Fibroblast of gingiva (primary cell): Measurements from ENCODE around the gene SLC7A8.

ENCODE experiments used
- DNase-seq: peaks from one replicate; pipeline ENCODE4 v3.0.0-alpha.2; 2011; ENCODE audit warnings: low read depth

The SLC7A8 gene

DNA sequence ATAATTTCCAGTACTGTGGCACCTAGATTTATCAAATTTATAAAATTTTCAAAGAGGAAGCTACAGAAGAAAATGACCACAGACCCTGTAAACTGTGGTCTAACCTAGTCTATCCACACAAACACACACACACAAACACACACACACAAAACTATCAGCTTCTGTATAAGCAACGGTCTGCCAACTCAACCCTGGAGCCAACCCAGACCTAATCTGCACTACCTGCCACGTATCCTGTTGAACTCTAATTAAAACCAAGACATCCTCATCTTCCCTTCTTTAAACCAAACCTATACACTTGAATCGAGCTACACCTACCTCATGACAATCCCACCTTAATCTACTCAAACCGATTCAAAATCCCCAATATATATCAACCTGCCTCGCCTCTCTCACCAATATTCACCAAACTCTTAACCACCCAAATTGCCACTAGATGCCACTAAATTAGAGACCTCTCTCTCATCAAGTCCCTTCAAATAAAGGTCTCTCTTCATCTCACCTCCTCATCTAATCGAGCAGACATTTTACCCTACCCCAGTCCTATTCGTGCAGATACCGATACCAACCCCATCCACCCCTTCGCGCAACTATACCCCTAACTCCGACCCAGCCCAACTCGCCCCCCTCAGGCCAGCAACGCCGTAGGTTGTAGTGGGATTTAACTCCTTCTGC, 89.3 kb downstream of the SLC7A8 start:
- no peak for DNase-seq

DNA sequence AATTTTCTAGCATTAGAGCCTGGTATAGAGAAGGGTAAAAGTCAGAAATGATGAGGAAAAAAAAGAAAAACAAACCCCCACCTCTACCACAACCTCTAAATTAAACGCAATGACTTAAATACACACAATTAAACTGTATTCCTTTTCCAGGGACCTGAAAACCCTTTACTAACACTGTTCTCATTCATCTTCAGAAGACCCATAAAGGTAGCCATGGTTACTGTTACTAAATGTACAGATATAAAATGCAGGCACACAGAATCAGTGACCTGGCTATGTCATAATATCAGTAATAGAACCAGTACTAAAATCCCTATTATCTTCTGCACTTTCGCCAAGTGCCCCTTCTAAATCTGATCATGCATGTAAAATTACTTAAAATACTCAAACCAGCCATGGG, 89.9 kb downstream of the SLC7A8 start:
- no peak for DNase-seq

DNA sequence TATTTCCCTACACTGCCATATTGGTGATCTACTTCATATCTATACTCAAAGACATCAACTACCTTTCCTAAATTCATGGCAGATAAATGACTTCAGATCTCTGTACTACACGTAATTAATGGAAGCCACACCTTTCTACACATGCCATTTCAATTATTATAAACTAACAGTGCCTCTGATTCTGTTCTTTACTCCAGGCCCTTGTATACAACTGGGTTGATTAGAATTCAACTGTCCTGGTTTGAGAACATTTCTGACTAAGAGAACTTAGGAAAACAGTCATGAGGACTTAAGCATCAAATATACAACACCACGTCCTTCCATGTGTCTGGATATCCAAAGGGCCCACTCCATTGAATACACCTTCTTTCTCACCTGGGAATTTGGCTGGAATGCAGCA, 90.4 kb downstream of the SLC7A8 start:
- no peak for DNase-seq

DNA sequence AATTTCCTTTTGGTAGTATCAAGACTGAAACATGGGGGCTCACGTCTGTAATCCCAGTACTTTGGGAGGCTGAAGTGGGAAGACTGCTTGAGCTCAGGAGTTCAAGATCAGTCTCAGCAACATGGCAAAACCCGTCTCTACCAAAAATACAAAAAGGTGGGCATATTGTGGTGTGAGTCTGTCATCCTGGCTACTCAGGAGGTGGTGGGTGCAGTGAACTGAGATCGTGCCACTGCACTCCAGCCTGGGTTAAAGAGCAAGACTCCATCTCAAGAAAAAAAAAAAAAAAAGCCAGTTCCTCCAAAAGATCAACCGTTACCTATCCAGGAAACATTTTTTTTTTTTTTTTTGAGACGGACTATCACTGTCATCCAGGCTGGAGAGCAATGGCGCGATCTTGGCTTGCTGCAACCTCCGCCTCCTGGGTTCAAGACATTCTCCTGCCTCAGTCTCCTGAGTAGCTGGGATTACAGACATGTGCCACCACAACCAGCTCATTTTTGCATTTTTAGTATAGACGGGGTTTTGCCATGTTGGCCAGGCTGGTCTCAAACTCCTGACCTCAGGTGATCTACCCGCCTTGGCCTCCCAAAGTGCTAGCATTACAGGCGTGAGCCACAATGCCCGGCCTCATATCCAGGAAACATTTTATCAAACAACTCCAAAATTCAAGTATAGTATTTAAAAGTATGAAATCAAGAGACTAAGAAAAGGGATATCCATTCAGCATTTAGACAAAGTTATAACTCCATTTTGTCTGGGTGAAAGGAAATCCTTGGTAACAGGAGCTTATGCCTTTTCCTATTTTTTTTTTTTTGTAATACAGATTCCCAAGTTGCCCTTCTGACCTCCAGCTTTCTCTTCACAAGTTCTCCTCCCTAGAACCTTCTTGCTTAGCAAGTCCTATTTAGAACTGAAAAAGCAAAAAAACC, 91.9 kb downstream of the SLC7A8 start:
- no peak for DNase-seq

DNA sequence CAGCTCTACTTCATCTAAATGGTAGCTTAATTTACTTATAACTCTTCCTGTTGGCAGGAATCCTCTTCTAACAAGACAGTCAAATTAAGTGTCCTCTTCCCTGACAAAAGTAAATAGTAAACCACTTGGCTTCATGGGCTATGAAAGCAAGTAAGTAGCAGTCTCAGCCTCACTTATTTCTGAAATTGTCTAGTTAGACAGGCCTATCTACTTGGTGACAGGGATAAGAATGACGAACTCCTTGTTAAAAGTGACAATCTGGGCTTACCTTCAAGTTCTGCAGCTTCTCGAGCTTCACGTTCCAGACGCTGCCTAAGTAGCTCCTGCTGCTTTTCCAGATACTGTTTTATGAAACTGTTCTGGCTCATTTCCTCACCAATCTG, 93.2 kb downstream of the SLC7A8 start:
- no peak for DNase-seq

DNA sequence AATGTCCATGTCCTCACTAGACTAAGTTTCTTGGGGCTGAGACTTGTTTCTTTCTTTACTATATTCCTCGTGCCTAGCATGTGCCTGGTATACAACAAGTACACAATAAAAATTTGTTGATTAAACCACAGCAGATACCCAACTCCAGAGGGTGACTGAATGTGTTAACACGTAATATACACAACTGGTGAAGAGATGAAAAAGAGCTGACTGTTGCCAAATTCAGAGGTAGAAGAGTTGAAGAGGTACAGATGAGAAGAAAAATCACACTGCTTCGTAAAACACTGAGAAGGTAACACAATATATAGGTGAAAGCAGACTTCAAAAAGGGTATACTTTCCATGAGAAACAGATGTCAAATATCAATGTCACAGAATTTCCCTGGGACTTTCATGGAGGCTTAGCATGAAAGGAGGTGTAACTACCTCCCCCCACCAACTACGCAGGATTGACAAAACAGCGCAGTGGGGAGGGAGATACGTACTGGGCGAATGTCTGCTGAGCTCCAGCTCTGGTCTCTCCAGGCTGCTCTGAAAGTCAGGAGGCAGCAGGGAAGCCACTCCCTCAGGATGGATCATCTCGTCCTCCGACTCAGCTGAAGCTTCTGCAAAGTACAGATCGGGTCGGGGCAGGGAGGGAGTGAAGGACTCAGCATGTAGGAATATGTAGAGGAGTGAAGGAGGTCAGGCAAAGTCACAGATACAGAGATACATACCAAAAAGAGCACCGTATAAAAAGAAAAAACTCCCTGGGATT, 93.8 kb downstream of the SLC7A8 start:
- no peak for DNase-seq

DNA sequence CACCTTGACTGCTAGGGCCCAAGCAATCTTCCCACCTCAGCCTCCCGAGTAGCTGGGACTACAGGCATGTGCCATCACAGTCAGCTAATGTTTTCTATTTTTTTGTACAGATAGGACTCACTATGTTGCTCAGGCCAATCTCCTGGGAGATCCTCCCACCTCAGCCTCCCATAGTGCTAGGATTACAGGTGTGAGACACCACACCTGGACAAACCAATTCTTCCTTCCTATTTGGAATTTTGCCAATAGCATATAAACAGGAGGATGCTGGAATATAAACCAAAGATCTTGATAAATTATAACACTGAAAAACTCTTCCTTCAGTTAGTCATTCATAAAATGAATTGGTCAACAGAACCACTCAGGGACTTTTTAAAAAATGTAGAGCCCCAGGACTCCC, 96.9 kb downstream of the SLC7A8 start:
- no peak for DNase-seq

DNA sequence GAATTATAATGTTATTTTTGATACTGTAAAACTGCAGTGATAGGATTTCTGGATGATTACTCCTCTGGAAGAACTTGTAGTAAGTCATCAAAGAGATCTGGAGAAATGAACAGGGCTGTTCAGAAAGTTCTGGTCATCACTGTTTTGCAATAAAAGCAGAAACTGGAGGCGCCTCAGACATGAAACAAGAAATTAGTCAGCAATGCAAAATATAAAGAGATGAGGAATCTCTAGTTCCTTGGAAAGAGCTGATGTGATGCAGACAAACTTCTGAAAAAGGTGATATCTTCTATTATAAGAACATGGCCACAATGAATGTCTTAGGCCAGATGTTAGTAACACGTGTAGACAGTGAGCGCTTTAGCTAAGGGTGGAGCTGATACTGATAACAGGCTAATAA, 98.0 kb downstream of the SLC7A8 start:
- no peak for DNase-seq

DNA sequence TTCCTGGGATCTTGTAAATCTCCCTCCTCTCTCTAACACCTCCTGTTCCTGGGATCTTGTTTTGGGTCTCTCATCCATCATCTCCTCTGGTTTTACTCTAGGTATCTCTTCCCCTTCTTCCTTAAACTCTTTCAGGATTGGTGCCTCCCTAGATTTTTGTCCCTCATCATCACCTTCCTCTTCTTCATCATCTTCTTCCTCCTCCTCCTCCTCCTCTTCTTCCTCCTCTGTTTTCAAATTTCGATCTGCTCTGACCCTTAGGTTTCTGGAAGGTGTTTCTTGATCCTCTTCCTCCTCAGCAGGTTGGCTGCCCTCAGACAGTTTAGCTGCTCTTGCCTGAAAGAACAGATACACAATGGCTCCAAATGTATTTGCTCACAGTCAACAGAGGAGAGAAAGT, 103.0 kb downstream of the SLC7A8 start:
- DNase-seq = no peak

DNA sequence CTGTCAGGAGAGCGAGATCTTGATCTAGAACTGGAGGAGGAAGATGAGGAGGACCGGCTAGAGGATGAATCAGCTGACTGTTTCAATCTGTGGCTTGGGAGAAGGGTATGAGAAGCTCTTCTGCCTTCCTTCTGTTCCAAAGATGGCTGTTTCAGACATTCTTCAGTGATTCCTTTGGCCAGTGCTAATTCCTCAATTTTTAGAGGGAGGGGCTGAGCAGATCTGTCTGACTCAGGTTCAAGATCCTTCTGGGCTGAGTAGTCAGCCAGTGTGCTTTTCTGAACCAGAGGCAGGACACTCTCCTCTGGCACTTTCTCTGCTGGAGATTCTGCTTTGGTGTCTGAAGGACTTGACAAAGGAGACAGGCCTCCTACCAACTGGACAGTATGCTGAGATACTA, 103.7 kb downstream of the SLC7A8 start:
- no peak for DNase-seq

DNA sequence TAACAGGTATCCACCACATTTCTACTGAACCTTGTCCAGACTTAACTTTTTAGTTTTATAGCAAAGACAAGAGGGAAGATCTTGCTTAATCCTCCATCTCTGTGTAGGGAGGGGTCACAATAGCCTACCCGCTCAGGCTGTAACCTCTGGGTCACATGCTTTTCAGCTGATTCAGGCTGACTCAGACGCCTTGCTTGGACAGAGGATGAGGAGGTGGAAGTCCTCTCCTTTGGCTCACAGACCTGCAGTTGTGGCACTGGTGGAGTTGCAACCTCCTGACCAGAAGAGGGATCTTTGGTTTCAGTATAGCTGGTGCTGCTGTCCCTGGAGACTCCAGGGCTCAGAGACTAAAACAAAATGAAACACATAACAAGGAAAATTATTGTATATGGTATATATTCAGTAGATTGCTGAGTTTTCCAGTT, 104.8 kb downstream of the SLC7A8 start:
- DNase-seq = peak; percentile 98

DNA sequence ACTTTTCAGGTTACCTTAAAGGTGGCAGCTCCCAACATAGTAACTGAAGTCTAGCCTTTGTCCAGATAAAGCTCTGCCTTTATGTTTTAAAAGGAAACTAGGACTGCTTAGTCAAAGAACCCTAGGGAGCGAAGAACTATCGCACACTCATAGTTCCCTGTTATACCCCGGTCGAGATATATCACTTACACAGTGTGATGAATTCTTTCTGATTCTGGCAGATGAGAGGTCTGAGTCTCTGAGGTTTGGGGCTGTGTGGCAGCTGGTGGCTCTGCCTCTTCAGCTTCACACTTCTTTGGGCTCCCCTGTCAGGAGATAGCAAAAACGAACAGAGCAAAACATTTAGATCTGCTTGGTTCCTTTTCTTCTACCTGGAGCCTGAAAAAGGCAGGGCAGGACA, 105.5 kb downstream of the SLC7A8 start:
- no peak for DNase-seq

DNA sequence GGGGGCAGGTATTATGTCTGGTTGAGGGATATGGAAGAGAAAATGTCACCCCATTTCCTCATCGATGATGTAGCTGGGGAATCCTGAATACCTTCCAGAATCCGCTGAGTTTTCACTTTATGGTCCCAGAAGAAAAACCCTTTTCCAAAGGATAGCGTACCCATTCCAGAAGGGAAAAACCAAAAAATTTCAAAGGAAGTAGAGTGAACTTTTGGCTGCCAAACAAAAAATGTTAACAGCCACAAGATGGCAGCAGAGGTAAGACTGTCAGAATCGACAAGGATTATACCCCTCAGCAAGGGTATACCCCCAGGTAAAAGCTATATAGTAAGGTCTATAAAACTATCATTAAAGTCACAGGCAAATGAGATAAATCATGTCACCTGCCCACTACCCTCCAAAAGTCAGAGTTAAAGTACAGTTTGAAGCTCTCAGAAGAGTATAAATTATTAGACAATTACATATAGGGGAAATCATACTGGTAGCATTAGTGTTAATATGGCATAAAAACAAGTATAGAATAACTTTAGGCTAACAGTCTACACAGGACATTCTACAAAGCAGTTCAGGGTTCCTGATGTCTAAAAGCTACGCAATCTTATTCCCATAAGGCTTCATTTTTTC, 106.6 kb downstream of the SLC7A8 start:
- DNase-seq = no peak
